ENCODE measurements around the gene ADIPOR2.

ADIPOR2 gene

DNA sequence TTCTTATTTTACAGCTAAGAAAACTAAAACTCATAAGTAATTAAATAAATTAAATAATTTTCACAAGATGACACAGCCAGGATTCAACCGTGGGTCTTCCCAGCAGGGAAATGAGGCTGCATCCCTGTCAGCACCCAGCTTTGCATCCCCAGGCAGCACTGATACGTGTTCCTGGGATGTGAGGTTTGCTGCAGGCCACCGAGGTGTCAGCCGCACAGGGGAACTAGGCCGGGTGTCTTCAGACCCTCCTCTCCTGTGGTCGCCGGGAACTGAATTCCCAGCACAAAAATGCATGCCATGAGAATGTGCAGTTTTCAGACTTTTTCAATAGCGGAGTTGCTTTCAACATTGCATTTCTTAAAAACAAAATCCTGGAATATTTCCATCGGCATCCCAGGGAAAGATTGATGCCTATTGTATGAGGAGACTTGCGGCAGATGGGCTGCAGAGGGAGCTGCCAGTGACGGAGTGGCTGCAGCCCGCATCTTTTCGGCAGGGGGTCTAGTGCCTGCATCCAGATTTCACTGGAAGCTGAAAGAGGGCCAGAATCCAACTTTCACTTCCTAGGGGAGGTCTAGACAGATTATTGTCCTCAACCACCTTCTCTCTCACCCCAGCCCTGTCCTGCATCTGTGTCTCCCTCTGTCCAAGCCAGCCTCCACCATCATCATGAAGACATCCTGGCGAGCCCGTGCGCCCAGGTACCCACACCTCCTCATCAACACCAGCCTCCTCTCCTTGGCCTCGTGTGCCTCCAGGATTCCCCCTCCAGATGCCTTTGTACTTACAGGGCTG, 142.1 kb downstream of the ADIPOR2 start:
- no peak overlapping the region for H3K4me3 ChIP-seq (ENCODE audit: low read depth, low read length)
- TF ChIP-seq, protein P1, sequence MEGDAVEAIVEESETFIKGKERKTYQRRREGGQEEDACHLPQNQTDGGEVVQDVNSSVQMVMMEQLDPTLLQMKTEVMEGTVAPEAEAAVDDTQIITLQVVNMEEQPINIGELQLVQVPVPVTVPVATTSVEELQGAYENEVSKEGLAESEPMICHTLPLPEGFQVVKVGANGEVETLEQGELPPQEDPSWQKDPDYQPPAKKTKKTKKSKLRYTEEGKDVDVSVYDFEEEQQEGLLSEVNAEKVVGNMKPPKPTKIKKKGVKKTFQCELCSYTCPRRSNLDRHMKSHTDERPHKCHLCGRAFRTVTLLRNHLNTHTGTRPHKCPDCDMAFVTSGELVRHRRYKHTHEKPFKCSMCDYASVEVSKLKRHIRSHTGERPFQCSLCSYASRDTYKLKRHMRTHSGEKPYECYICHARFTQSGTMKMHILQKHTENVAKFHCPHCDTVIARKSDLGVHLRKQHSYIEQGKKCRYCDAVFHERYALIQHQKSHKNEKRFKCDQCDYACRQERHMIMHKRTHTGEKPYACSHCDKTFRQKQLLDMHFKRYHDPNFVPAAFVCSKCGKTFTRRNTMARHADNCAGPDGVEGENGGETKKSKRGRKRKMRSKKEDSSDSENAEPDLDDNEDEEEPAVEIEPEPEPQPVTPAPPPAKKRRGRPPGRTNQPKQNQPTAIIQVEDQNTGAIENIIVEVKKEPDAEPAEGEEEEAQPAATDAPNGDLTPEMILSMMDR (IDR thresholded peaks at IDR 0.05; ENCODE audit: low read depth, low read length) = no peak

DNA sequence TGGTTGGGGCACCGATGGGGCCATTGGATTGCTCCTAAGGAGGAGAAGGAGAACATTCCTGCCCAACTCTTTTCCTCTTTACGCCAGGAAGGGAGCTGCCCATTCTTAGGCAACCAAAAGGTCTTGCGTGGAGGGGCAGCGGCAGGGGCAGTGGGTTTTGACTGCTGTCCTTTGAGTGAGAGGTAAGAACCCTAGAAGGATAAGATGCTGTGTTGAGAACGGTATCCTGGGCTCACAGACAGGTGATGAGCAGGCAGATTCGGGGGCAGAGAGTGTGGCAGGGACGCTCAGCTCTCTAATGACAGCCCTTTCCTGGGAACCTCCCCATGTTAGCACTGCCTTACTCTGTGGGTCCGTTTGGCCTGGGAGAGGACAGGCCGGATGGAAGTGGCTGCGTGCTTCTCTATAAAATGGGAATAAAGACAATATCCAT, 142.7 kb downstream of the ADIPOR2 start:
- TF ChIP-seq, protein P1 (IDR thresholded peaks at IDR 0.05; ENCODE audit: low read depth, low read length) = no peak
- no peak overlapping the region for H3K4me3 ChIP-seq (ENCODE audit: low read depth, low read length)

DNA sequence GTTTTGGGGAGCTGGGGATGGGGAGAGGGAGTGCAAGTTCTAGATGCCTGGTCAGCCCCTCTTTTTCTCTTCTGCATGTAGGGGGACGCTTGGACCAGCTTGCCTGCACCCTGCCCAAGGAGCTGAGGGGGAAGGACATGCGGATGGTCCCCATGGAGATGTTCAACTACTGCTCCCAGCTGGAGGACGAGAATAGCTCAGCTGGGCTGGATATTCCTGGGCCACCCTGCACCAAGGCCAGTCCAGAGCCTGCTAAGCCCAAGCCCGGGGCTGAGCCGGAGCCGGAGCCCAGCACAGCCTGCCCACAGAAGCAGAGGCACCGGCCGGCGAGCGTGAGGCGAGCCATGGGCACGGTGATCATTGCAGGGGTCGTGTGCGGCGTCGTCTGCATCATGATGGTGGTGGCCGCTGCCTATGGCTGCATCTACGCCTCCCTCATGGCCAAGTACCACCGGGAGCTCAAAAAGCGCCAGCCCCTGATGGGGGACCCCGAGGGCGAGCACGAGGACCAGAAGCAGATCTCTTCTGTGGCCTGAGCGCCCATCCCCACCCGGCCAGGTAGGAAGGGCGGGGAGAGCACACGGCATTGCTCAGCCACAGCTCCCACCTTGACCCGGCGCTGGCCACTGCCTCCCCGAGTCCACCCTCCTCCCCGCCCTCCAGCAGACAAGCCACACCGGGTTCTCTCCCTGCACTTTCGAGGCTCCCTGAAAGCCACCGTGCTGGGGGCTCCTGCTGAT, 143.5 kb downstream of the ADIPOR2 start:
- H3K4me3 ChIP-seq (ENCODE audit: low read depth, low read length) = no peak overlapping the region
- TF ChIP-seq, protein P1 (IDR thresholded peaks at IDR 0.05; ENCODE audit: low read depth, low read length) = no peak

DNA sequence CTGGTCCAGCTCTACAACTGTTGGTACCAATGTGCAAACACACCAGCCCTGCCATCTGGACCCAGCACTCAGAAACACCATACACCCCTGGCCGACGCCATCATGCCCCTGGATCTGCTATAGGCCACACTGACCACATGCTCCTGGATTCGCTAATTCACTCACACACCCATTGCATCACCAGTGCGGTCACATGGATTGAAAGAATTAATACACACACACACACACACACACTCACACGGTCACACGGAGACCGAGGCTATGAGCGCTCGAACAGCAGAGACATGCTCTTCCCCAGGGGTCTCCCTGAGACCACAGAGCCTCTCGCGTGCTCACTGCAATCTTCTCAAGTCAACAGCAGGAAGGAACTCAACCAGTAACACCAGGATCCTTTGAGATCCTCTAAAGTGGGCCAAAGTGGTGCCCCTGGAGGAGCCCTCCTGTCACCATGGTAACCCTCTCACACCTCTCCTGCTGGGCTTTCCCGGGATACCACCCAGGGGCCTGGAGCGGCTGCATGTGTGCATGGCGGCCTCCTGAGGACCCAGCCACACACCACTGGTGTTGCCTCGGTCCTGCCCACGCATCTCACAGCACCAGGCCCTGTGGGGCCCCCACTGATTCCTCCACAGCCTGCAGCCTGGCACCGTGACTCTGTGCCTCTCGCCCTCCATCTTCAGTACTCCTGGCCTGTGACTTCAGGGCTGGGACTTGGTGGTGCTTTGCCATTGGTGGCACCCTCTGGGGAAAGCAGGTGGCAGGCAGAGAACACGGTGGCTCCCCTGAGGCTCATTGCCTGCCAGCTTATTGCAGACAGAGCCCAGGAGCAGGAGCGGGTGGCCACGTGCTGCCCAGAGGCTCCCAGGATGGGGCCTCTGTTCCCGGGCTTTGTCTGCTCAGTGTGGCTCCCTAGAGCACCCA, 144.6 kb downstream of the ADIPOR2 start:
- TF ChIP-seq, protein P1 (IDR thresholded peaks at IDR 0.05; ENCODE audit: low read depth, low read length) = no peak
- H3K4me3 ChIP-seq (ENCODE audit: low read depth, low read length) = no peak overlapping the region

DNA sequence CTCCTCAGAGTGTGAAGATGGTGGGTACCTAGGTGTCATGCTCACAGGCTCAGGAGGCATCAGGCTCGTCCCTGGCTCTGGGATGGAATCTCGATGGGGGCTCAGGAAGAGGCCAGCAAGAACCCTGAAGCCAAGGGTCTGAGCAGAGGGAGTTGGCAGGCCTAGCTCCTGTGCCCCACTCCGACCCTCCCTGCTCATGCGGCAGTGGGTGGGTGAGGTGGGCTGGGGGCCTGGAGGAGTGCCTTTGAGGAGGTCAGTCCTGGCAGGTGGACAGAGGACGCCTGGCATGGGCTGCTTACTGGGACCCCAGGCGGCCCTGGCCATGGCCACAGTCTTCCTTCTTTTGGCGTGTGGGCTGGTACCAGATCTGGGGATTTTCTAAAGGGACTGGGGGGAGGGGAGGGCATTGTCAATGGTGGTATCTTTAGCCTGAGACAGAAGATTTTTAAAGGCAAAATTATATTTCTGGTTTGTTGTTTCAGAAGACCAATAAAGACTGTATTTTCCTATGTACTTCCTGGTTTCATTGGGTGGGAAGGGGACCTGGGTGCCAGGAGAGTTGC, 145.5 kb downstream of the ADIPOR2 start:
- TF ChIP-seq, protein P1 (IDR thresholded peaks at IDR 0.05; ENCODE audit: low read depth, low read length) = no peak

DNA sequence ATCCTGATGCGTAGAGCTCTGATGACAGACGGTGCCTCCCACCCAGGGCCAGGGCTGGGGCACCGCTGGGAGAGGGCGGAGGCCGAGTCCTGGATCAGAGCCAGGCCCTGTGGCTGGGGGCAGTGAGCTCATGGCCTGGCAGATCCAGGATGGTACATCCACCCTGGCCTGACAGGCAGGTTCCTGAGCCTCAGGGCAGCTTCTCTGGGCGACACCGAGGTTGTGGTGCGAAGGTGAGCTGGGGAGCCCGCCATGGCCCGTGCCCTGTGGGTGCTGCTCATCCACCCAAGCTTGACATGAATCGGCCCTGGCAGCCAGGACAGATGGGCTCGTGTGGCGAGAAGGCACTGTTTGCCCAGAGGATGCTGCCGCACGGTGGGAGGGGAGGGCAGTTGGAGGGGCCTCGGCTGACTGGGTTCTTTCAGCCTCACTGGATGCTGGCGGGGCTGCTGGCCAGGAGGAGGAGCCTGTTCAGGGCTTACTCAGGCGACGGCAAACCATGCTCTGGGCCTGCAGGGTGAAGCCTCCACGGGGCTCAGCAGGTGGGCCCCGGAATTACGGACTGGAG, 146.1 kb downstream of the ADIPOR2 start:
- H3K4me3 ChIP-seq (ENCODE audit: low read depth, low read length) = no peak overlapping the region
- TF ChIP-seq, protein P1 (IDR thresholded peaks at IDR 0.05; ENCODE audit: low read depth, low read length) = no peak

More for the DNA sequence above, 145.5 kb downstream of the ADIPOR2 start:
- no peak overlapping the region for H3K4me3 ChIP-seq (ENCODE audit: low read depth, low read length)

All from WI38 (cell line).